K562 (cell line): ENCODE results near the gene PIN1. TPM values are rescaled to one million over a fixed set of nuclear protein-coding genes. Genes with fewer than 3 reads are reported as not detected.
A peak's percentile ranks its signal among the peaks of the same experiment; 100 is the strongest.

Source experiments
- ASH1L ChIP-seq: fragments of 450-650 bp; IDR thresholded peaks from 2 replicates; pipeline ENCODE4 v1.6.1; 2018; ENCODE audit warnings: borderline replicate concordance, mild to moderate bottlenecking, low read depth; ENCODE audit not compliant: partially characterized antibody
- CTBP1 ChIP-seq: fragments of 450-650 bp; IDR thresholded peaks from 2 replicates; pipeline ENCODE4 v1.6.1; 2016; ENCODE audit warnings: borderline replicate concordance
- KDM5B ChIP-seq: fragments of 200-600 bp; sonication (generic); IDR thresholded peaks from 2 replicates; pipeline ENCODE4 v1.6.1; 2012; ENCODE audit warnings: low read depth, mild to moderate bottlenecking, moderate library complexity, low read length, control low read depth, inconsistent platforms; ENCODE audit not compliant: insufficient replicate concordance
- MYC ChIP-seq, 2 experiments: fragments of 250-450 bp in 1 of 2; sonication (Bioruptor Pico) in 1 of 2; IDR thresholded peaks; 2 replicates each; pipeline versions ENCODE4 v1.5.1 to v1.6.1; 2012 to 2021; ENCODE audit warnings: low read depth in 2 of 2, borderline replicate concordance in 1 of 2, improper control_type of control experiment in 1 of 2, low read length in 1 of 2, mild to moderate bottlenecking in 1 of 2, moderate library complexity in 1 of 2
- NR2C2 ChIP-seq, 2 experiments: fragments of 200-800 bp in 1 of 2; sonication (Bioruptor generic) in 1 of 2; sonication (generic) in 1 of 2; formaldehyde crosslinking in 1 of 2; IDR thresholded peaks; 2 replicates each; pipeline versions ENCODE4 v1.6.1 to v1.8.0; 2016 to 2022; ENCODE audit warnings: mild to moderate bottlenecking in 1 of 2, missing compliant biosample characterization in 1 of 2, missing genetic modification characterization in 1 of 2, missing genetic modification reagents in 1 of 2
- NRF1 ChIP-seq, 2 experiments: fragments of 450-650 bp; IDR thresholded peaks in 1 of 2; conservative IDR thresholded peaks in 1 of 2; 2 replicates each; pipeline ENCODE4 v1.6.1; 2014; ENCODE audit warnings: mild to moderate bottlenecking in 2 of 2
- PKNOX1 ChIP-seq: fragments of 450-650 bp; IDR thresholded peaks from 2 replicates; pipeline ENCODE4 v1.6.1; 2016
- RB1 ChIP-seq: fragments of 450-650 bp; IDR thresholded peaks from 2 replicates; pipeline ENCODE4 v1.6.1; 2017; ENCODE audit warnings: low read depth, mild to moderate bottlenecking
- SIN3B ChIP-seq: fragments of 450-650 bp; IDR thresholded peaks from 2 replicates; pipeline ENCODE4 v1.6.1; 2017; ENCODE audit warnings: low read depth, mild to moderate bottlenecking, moderate library complexity
- SMAD1 ChIP-seq: fragments of 150-350 bp; IDR thresholded peaks from 2 replicates; pipeline ENCODE4 v1.6.1; 2014; ENCODE audit warnings: low read length, low read depth; ENCODE audit not compliant: partially characterized antibody
- TAF1 ChIP-seq: IDR thresholded peaks from 2 replicates; pipeline ENCODE4 v1.6.1; 2011; ENCODE audit warnings: mild to moderate bottlenecking, low read length, moderate library complexity; ENCODE audit not compliant: insufficient read depth, control insufficient read depth, severe bottlenecking; ENCODE audit errors: extremely low read depth
- TAF7 ChIP-seq: fragments of 450-650 bp; IDR thresholded peaks from 2 replicates; pipeline ENCODE4 v1.6.1; 2016; ENCODE audit warnings: missing genetic modification characterization, missing compliant biosample characterization
- YY1 ChIP-seq, 3 experiments: IDR thresholded peaks; 2 replicates each; pipeline ENCODE4 v1.6.1; 2011; ENCODE audit warnings: low read length in 2 of 3, mild to moderate bottlenecking in 2 of 3, moderate library complexity in 2 of 3, borderline replicate concordance in 1 of 3, control low read depth in 1 of 3, low read depth in 1 of 3; ENCODE audit not compliant: insufficient read depth in 3 of 3, insufficient replicate concordance in 2 of 3, control insufficient read depth in 1 of 3, insufficient read length in 1 of 3; ENCODE audit errors: extremely low read depth in 1 of 3
- ZFP1 ChIP-seq: fragments of 450-650 bp; formaldehyde crosslinking; IDR thresholded peaks from 2 replicates; pipeline ENCODE4 v1.4.0; 2020; ENCODE audit warnings: mild to moderate bottlenecking, mixed read lengths
- ZFX ChIP-seq: sonication (generic); formaldehyde crosslinking; IDR thresholded peaks from 2 replicates; pipeline ENCODE4 v1.8.0; 2022; ENCODE audit warnings: mild to moderate bottlenecking, missing genetic modification reagents, moderate library complexity
- ZNF165 ChIP-seq: fragments of 250-450 bp; sonication (Bioruptor Pico); IDR thresholded peaks from 2 replicates; pipeline ENCODE4 v1.4.0; 2020; ENCODE audit warnings: borderline replicate concordance
- polyA plus RNA-seq, 8 experiments: library from polyadenylated mRNA; depleted of rRNA in 4 of 8; stranded (reverse) in 5 of 8; unstranded in 3 of 8; fragments of >200 nt; fragmentation: Nextera tagmentation in 2 of 8; fragmentation: Illumina TruSeq in 1 of 8; extraction: Ambion mirVana in 2 of 8; extraction: Trizol in 1 of 8; gene quantifications; 2 replicates each; pipeline versions ENCODE4 v1.2.1 to v1.2.3, GENCODE V29; 2011 to 2014; ENCODE audit warnings: inconsistent platforms in 1 of 8, missing spikeins in 1 of 8
- total RNA-seq, 7 experiments: library from RNA; depleted of rRNA in 6 of 7; stranded (reverse); fragments of >200 nt in 6 of 7; fragmentation: Illumina TruSeq in 2 of 7; extraction: Trizol in 2 of 7; gene quantifications; 2 replicates each; pipeline versions ENCODE4 v1.2.1 to v1.2.3, GENCODE V29; 2011 to 2021; ENCODE audit warnings: low replicate concordance in 1 of 7
- TF ChIP-seq, protein P1 (sequence below): fragments of 250-450 bp; sonication (Bioruptor Pico); IDR thresholded peaks from 2 replicates; pipeline ENCODE4 v1.4.0; 2020; ENCODE audit warnings: mild to moderate bottlenecking
- TF ChIP-seq, protein P2 (sequence below): sonication (generic); formaldehyde crosslinking; IDR thresholded peaks from 2 replicates; pipeline ENCODE4 v1.8.0; 2023; ENCODE audit warnings: mild to moderate bottlenecking, missing genetic modification reagents

PIN1 gene
- total and polyA plus RNA-seq, 9 of the 15 experiments (the other 6 are each of a cell fraction or from before 2014, with no cell fraction given), result 1.6 to 178 (median 42.5) TPM

GRCh38 chr19:9834726-9835506 is at the start of gene PIN1 (continued):
- TF ChIP-seq PKNOX1 (peak; percentile 95), NRF1 (conservative IDR thresholded peaks at IDR 0.05 in 1 of 2, IDR thresholded peaks at IDR 0.05 in 1 of 2) (peak; percentile 86 to 89), ZFP1 (no peak), CTBP1 (peak; percentile 100), ZNF165 (CRISPR knock-in tag) (no peak), KDM5B (peak; percentile 44), RB1 (peak; percentile 80), MYC (IDR thresholded peaks at IDR 0.05; ENCODE audit: low read depth, low read length) (peak; percentile 35; the same call in 1 of the 2 replicates), MYC (CRISPR knock-in tag; IDR thresholded peaks at IDR 0.05; ENCODE audit: borderline replicate concordance, low read depth) (no peak), TAF7 (tag) (no peak), ASH1L (peak; percentile 94), ZFX (peak; percentile 44), TAF1 (peak; percentile 72), YY1 (IDR thresholded peaks at IDR 0.05; ENCODE audit: borderline replicate concordance in 1 of 3, control insufficient read depth in 1 of 3, extremely low read depth in 1 of 3, insufficient read depth in 3 of 3, insufficient read length in 1 of 3, insufficient replicate concordance in 2 of 3, low read depth in 1 of 3, low read length in 2 of 3) (peak; percentile 71 to 96 (median 93)), NR2C2 (CRISPR knock-in tag; IDR thresholded peaks at IDR 0.05) (peak; percentile 39; the same call in 1 of the 2 replicates), NR2C2 (tag; IDR thresholded peaks at IDR 0.05) (peak; percentile 50; the same call in 1 of the 2 replicates), SMAD1 (peak; percentile 15), SIN3B (peak; percentile 79)
- TF ChIP-seq, protein P1, sequence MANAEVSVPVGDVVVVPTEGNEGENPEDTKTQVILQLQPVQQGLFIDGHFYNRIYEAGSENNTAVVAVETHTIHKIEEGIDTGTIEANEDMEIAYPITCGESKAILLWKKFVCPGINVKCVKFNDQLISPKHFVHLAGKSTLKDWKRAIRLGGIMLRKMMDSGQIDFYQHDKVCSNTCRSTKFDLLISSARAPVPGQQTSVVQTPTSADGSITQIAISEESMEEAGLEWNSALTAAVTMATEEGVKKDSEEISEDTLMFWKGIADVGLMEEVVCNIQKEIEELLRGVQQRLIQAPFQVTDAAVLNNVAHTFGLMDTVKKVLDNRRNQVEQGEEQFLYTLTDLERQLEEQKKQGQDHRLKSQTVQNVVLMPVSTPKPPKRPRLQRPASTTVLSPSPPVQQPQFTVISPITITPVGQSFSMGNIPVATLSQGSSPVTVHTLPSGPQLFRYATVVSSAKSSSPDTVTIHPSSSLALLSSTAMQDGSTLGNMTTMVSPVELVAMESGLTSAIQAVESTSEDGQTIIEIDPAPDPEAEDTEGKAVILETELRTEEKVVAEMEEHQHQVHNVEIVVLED (CRISPR knock-in tag), result 0 out of 2 replicates have a peak, but pooled peaks have one; percentile 39
- TF ChIP-seq, protein P2, sequence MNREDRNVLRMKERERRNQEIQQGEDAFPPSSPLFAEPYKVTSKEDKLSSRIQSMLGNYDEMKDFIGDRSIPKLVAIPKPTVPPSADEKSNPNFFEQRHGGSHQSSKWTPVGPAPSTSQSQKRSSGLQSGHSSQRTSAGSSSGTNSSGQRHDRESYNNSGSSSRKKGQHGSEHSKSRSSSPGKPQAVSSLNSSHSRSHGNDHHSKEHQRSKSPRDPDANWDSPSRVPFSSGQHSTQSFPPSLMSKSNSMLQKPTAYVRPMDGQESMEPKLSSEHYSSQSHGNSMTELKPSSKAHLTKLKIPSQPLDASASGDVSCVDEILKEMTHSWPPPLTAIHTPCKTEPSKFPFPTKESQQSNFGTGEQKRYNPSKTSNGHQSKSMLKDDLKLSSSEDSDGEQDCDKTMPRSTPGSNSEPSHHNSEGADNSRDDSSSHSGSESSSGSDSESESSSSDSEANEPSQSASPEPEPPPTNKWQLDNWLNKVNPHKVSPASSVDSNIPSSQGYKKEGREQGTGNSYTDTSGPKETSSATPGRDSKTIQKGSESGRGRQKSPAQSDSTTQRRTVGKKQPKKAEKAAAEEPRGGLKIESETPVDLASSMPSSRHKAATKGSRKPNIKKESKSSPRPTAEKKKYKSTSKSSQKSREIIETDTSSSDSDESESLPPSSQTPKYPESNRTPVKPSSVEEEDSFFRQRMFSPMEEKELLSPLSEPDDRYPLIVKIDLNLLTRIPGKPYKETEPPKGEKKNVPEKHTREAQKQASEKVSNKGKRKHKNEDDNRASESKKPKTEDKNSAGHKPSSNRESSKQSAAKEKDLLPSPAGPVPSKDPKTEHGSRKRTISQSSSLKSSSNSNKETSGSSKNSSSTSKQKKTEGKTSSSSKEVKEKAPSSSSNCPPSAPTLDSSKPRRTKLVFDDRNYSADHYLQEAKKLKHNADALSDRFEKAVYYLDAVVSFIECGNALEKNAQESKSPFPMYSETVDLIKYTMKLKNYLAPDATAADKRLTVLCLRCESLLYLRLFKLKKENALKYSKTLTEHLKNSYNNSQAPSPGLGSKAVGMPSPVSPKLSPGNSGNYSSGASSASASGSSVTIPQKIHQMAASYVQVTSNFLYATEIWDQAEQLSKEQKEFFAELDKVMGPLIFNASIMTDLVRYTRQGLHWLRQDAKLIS (CRISPR knock-in tag), result no peak
